Hippocampal formation (tissue), 2 donors: ENCODE measurements around the gene KDM4C.

Experiments
- DNase-seq, 2 donors: peaks; one replicate each; lab custom pipeline; 2025; lab: John Stamatoyannopoulos, UW

Gene KDM4C

DNA sequence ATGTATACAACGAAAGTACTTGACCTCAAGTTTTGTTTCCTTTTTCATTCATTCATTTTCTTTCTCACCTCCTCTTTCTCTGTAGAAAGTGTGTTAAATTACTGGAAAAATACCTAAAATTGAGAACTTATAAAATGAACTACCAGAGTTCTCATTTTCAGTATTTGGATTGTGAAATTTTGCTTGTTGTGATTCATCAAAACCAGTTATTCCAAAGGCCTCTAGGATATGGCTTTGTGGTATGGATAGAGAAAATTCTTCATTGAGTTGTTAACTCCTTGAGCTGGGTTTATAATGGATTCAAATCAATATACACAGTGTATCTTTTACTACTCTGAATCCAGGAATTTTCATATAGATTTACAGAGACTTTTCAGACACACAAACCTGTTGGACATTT lies 287.6 kb downstream of the KDM4C start:
- no peak for DNase-seq

DNA sequence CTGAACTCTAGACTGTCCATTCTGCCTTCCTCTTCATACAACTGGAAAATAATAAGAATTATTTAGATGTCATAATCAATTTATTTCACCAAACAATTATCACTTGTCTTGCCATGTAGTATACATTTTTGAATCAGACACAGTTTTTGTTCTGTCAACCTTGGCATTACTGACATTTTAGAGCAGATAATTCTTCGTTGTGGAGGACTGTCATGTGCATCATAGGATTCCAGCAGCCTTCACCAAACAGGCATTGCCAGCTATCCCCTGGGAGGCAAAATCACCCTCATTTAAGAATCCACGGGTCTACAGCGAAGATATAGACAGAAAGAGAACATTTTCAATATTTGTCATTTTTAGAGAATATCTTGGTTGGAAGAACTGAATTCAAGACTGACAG lies 293.9 kb downstream of the KDM4C start:
- no peak for DNase-seq

DNA sequence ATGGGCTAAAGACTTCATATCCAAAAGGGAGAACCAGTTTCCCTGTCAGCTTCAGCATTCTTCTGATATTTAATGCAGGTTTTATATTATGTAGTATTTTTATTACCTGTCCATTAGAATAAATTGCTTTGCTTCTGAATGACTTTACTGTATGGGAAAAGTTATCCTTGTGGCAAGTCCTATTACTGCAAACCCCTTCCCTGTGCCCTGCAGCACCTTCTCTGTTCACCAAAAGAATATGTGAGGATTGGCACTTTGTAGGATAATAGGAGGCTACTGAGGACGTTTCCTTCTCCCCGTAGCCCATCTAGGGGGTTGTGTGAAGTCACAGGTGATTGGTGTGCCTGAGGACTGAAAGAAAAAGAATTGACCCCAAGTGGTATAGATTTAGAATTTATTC lies 296.1 kb downstream of the KDM4C start:
- DNase-seq: no peak

DNA sequence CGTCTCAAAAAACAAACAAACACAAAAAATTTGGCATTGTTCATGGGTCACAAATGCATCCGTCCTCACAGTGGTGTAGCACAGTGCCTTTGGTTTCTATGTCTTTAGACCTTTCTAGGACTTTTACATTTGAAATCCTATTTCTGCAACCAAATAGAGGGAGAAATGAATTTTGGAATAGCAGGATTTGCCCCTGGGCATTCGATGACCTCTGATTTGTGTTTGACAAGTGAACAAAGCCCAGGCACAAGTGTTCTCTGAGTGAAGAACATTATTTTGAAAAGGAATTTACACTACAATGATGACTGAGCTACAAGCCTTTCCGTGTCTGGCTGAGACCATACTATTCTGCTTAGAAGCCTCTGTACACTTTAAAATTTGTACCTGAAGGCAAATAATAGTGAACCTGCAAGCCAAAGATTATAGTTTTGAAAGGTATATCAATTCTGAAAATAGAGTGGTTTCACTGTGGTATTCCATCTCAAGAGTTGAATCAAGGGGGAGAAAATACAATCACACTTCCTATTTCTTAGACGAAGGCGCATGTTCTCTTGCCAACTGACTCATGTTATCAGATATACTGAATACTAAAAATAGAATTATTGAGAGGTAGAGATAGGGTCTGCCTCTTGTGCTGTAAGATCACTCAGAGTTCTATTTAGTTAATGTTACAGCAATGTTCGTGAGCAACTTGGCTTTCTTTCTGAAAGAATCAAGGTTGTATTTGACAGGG lies 297.6 kb downstream of the KDM4C start:
- no peak for DNase-seq

DNA sequence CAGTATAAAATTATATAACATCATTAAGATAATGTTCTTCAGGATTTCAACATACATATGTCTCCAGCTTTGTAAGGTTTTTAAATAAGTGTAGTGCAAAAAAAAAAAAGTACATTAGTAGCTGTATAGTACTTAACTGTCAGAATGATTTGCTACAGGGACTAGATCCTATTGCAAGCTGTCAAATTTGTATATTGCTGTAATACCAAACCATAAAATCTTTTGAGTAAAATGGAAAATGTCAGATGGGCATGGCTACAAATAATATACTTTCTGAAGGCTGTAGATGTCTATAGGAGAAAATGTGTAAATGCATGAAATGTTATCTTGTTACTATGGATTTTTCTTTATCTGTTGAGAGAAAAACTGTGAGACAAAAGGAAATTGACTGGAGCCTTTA lies 298.5 kb downstream of the KDM4C start:
- DNase-seq: no peak

DNA sequence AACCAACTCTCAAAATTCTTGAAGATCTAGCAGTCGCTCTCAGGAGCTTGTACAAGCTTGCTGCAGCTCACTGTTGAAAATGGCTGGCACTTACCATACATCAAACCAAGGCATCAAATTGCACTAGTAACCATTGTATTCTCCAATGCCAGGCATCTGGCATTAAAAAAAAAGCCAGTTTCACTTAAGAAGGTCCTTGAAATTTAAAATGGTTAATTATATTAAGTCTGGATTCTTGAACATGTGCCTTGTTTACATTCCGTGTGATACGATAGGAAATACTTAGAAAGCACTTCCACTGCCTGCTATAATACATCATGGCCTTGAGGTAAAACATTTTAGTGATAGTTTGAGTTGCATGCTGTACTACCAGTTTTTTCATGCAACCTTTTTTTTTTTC lies 300.7 kb downstream of the KDM4C start:
- no peak for DNase-seq

DNA sequence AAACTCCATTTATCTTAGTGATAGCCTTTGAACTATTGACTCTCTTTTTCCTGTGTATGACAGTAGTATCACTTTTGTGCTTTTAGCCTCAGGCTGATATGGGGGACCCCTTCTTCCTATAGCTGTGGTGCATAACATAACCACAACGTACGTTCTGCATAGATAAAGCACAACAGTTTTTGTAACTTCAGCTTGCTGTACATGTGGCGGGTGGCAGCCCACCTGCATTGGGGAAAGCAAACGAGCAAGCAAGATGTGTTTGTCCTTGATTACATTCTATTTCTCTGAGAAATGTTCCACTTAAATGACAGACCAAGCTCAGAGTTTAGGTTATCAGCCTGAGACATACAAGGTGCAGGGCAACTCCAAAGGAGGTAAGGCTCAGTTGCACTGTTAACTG lies 309.4 kb downstream of the KDM4C start:
- no peak for DNase-seq

DNA sequence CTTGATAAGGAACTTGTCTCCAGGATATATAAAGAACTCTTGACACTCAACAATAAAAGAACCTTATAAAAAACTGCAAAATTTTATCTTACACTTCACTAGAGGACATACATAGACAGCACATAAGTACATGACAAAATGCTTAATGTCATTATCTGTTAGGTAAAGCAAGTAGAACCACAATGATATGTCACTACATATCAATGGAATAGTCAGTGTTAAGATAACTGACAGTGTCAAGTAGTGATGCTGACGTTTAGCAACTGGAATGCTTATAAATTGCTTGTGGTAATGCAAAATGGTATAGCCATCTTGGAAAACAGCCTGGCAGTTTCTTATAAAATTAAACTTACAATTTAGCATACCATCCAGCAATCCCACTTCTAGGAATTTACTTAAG lies 314.1 kb downstream of the KDM4C start:
- DNase-seq: no peak

DNA sequence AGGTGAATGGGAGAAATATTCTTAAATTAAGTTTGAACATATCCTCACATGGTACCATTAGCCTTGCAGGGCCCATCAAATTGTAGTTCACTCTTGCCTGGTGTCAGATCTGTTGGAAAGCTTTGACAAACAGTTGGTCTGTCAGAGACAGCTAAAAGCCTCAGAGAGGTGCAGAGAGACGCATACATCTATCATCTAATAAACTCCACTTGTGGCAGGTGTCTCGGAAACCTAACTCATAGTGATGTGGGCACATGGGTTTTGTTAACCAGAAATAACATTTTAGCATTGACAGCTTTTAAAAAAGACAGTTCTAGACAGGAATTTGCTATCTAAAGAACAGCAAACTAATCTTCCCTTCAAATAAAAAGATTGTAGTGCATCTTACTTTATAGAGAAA lies 315.9 kb downstream of the KDM4C start:
- no peak for DNase-seq

DNA sequence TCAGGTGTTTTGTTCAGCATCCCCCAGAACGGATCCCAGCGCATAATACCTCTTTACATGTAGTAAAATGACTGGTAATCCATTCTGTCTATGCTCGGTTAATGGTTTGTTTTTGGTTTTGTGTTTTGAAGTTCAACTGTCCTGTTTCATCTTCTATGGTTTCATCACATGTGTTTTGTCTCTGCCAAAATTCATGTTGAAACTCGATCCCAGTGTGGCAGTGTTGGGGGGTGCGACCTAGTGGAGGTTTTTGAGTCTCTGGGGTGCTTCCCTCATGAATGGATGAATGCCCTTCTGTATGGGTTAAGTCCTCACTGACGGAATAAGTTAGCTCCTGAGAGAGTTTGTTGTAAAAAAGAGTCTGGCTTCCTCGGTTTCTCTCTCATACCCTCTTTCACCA lies 317.4 kb downstream of the KDM4C start:
- no peak for DNase-seq

DNA sequence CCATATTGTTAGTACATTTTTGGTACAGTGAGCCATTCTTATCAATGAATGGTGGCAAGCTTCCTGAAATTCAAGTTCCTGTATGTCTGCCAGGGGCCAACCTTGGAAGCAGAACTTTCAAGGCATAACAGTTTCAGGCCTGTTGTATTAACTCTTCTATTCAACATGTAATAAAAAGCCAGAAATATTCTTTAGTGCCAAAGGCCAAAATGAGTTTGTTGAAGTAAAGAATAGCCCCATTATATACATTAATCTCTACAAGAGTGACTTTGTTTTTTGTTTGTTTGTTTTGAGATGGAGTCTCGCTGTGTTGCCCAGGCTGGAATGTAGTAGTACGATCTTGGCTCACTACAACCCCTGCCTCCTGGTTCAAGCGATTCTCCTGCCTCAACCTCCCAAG lies 321.3 kb downstream of the KDM4C start:
- DNase-seq: no peak

DNA sequence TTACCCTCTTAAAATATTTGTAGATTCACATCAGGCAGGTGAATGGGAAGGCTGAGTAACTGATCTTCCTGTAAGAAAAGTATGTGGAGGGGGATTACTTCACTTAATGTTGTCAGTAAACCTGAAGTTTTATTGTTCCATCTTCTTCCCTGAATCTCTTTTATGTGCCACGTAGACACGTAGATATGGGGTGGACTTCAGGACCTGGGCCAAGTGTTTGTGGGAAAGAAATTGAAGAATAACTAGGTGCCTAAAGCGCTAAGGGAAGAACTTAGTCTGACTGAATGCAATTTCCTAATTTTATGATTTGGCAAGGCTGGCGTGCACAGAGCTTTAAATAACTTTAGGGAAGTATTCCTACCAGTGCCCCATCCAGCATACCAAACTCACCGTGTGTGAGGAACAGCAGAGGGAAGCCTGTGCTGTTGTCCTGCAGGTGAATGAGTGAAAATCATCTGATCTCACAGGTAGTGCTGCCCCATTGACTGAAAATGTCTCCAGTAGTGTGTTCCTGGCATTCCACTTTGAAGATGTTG lies 323.4 kb downstream of the KDM4C start:
- no peak for DNase-seq

DNA sequence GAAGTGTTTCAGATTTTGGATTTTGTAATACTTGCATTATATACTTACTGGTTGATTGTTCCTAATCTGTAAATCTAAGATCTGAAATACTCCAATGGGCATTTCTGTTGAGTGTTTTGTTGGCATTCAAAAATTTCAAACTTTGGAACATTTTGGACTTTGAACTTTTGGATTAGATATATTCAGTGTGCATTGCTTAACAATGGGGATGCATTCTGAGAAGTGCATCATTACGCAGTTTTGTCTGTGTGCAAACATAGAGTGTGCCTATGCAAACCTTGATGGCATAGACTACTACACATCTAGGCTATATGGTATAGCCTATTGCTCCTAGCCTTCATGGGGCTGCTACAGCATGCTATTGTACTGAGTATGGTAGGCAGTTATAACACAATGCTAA lies 325.4 kb downstream of the KDM4C start:
- DNase-seq: no peak

DNA sequence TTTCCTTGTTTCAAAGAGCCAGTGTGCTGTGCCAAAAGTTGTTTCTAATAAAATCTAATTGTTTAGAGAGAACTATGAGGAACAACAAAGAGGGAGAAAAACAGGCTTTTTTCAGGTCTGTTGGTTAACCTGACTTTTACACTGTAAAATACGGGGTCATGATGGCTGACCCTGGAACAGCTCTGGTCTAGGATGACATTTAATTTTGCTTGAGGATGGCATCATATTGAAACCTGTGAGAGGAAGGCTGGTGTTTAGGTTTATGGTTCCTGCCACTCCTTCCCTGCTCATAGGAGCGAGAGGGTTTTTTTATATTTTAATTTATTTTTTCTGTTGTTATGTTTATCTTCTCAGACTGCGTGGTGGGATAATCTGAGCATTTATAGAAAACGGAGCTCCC lies 327.6 kb downstream of the KDM4C start:
- no peak for DNase-seq

DNA sequence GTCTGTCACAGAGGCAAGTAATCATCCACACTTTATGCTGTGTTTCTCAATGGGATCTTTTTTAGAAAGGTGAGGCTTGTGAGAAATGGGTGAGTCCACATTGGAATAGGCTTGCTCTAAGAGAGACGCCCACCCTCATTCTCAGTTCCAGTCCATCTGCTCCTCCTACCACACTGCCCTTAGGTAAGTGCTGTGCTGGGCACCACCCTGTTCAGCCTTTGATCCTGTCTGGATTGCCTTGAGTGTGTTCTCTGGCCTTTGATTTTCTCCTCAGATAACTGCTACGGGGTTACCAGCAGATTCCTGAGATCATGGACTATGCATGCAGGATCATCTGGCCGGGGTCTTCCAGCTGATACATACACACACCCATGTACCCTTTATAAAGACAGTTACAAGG lies 328.6 kb downstream of the KDM4C start:
- no peak for DNase-seq

DNA sequence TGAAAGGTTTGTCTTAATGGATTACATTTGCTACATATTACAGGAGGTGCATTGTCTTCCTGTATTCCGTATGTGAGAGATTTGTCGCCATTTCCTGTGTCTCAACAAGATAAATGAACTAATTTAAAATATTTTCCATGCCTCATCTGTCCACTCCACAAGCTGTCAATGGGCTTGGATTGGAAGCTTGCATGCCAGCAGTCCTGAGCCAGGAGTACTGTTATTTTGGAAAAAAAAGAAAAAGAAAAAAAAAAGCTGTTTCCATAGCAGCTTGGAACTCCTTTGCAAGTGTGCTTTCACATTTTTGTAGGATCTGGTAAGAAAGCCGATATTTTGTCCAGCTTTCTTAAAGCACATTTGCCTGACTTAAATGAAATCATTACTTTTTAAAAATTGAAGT lies 330.8 kb downstream of the KDM4C start:
- no peak for DNase-seq

DNA sequence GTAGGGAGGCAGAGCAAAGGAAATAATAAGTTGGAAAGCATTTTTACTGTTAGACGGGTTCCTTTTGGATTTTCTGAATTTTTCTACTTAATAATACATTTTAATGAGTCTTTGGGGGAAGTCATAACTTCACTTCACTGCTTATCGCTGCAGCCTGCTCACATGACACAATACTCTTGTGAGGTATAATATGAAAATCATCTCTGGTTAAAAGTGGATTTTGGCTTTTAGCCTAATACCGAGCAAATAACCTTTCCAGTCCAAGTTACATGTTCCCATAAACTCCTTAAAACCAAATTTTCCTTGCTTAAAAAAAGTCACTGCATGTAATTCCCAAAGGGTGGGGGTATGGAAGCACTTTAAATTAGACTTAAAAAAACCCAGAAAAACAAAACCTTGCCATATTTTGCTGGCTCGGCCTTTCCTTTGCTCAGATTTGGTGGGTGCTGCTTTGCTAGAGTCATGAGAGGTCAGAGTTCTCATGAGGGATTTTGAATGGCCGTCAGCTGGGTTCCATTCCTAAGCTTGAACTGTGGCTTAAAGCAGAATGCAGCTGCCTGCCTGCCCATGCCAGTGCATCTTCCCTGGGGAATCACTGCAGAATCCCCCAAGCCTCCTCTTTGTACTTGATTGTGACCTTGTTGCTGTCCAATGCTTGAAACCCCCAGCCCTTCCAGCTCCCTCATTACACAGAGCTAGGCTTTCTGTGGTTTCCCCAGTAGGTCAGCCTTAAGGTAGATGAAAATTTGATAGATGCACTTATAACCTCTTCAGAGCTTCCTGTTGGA lies 331.8 kb downstream of the KDM4C start:
- DNase-seq: no peak

DNA sequence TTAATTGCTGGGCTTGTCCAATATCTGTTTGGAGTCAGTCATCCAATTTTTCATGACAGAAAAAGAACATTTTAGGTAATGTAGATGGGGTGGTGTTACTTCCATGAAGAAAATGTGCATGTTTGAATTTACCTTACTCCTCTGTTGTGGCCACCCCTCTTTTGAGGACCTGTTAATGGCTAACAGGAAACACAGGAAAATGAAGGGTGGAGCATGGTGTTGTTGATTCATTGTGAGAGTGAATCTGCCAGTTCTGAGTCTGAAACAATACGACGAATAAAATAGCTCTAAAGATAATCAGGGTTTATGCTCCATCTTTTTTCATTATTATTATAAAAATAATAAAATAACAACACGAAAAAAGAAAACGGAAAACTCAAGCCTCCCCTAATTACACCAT lies 335.3 kb downstream of the KDM4C start:
- no peak for DNase-seq

DNA sequence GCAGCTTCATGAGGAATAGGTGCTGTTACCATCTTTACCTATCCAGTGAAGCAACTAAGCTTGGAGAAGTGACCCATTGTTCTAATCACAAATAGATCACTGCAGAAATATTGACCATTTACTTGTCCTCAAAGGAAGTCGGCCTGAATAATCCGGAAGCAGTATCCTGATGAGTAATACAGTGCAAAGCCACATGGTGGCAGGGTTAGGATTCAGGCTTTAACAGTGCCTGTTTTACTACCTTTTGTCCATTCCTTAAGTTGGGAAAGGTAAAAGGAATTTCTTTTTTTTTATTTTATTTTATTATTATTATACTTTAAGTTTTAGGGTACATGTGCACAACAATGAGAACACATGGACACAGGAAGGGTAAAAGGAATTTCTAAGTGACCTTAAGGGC lies 336.3 kb downstream of the KDM4C start:
- no peak for DNase-seq

DNA sequence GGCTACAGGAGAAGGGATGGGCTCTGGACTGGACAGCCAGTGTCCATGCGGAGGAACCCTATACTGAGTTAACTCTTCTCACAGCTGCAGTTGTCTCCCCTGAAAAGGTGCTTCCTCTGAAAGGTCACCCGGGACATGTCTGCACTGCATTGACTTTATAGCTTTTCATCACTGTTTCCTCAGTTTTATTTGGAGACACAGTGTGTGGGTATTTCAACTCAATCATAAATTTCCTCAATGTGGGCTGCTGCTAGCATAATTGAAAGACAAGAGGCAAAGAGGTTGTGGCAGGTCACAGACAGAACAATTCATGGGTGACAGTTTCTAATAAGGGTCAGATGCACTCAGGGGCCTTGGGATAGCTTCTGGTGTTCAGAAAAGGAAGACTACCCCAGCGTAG lies 336.8 kb downstream of the KDM4C start:
- no peak for DNase-seq

DNA sequence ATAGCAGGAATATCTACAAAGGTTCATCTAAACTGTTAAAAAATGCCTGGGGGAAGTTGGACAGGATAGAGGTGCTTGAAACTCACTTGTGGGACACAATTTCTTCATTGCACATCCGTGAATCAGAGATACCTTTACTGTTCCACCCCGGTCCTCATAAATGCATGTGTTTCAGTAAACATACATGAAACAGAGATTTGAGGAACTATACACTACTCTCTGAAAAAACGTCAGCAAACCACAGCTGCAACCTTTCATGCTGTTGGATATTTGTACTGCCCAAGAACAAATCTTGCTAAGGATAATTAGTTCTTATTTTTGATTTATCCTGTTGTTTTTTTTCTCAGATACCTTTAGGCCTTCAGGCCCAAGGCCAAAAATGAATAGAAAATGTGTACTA lies 337.3 kb downstream of the KDM4C start:
- no peak for DNase-seq

DNA sequence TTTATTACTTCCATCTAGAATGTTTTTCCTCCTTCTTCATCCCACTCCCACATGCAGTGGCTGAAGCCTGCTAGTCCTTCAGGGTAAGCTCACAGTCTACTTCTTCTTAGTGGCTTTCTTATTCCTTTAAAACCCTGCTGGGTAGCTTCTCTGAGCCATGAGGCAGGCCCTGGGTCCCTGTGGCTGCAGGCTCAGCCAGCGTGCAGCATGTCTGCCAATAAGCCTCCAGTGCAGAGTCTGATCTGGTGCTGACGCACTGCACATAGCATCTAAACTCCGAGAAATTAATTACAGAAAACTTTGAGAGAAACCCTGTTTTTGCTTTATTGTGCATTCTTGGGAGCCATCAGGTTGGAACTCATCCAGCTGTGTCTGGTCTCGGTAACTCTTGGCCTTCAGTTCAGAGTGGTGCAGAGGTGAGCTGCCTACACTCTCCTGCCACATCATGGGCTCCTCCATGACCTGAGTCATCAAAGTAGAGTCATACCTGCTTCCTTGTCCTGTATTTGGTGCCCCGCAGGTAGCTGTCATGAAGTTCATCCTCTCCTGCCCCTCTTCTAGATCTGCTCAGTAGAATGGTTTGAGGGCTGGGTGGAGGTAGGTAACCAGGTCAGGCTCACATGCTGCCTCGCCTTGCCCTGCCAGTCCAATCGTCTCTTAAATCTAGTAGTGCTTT lies 339.4 kb downstream of the KDM4C start:
- no peak for DNase-seq
